ENCODE results near the gene CAP2. TPM values are rescaled to one million over a fixed set of nuclear protein-coding genes. Genes with fewer than 3 reads are reported as not detected.
"Not testable (repeated sequence)": the region's sequence is repeated elsewhere in the genome, so short reads cannot be mapped to it uniquely, and the experiment has no call there.

Gene CAP2
- total RNA-seq, 1 experiment from 2014 or later = 34.0 TPM

DNA sequence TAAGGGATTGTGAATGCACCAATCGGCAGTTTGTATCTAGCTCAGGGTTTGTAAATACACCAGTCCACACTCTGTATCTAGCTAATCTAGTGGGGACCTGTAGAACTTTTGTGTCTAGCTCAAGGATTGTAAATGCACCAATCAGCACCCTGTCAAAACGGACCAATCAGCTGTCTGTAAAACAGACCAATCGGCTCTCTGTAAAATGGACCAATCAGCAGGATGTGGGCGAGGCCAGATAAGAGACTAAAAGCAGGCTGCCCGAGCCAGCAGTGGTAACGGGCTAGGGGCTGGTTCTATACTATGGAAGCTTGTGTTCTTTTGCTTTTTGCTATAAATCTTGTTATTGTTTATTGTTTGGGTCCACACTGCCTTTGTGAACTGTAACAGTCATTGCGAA, 187.9 kb downstream of the CAP2 start:
- H3K36me3 ChIP-seq; DNase-seq (ENCODE audit: low read depth in 1 of 2, low spot score in 2 of 2); H3K27ac ChIP-seq; H3K4me3 ChIP-seq; H3K27me3 ChIP-seq (replicated peaks); H3K4me1 ChIP-seq (replicated peaks); H3K9me3 ChIP-seq (replicated peaks): not testable (repeated sequence)

DNA sequence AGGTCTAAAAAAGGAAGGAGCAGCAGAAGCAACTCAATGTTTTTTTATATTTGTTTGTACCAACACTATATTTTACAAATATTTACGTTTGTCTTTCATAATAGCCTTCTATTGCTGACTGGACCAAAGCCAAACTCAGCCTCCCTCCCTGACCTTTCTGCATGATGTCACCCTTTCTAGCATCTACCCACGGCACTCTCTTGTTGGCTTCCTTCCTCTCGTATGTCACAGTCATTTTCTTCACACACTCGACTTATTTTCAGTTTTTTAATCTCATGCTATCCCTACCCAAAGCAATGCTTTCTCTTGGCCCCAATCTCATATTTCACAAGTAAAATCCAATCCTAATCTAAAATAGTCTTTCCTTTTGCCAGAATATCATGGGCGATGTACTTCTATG, 190.4 kb downstream of the CAP2 start:
- Histone ChIP-seq H3K27ac (0 out of 2 replicates have a peak overlapping the region, but pooled peaks have one; percentile 34), H3K4me3 (peak overlapping the region; percentile 2; the same call in 1 of the 2 replicates), H3K9me3 (replicated peaks) (no peaks in the 10 kb centered on the region), H3K4me1 (replicated peaks) (peaks cover 9% of the 10 kb centered on the region), H3K27me3 (replicated peaks) (no peaks in the 10 kb centered on the region), H3K36me3 (no peaks in the 10 kb centered on the region)
- no peak for DNase-seq (ENCODE audit: low read depth in 1 of 2, low spot score in 2 of 2)

DNA sequence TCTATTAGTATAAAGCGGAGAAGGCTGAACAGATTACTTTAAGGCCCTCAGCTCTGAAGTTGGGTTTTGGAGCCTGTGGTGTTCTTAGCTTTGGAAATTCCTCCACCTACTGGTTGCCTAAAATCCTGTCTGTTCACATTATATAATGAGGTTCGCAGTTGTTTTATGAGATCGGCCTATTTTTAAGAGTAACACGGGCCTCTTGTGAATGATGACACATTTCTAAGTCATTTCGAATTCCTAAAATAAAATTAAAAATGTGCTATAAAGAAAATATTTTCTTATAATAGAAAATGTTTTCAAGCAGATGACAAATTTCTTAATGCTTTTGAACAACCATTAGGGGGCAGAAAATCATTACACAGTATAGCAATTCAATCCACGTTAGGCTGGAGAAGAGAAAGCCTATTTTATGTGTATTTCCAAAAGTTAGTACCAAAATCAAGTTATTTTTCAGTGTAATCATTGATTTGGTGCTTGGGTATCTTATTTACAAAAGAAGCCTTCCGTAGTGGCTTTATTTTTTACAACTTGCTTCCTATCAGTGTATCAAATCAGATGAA, 190.9 kb downstream of the CAP2 start:
- H3K4me1 ChIP-seq (replicated peaks) = peaks cover 11% of the 10 kb centered on the region
- no peaks in the 10 kb centered on the region for H3K36me3 ChIP-seq
- no peaks in the 10 kb centered on the region for H3K27me3 ChIP-seq (replicated peaks)
- H3K9me3 ChIP-seq (replicated peaks) = no peaks in the 10 kb centered on the region
- H3K27ac ChIP-seq = 0 out of 2 replicates have a peak overlapping the region, but pooled peaks have one; percentile 34
- DNase-seq (ENCODE audit: low read depth in 1 of 2, low spot score in 2 of 2) = peak in 1 of 2 experiments; percentile 76
- H3K4me3 ChIP-seq = peak overlapping the region; percentile 2; the same call in 1 of the 2 replicates

DNA sequence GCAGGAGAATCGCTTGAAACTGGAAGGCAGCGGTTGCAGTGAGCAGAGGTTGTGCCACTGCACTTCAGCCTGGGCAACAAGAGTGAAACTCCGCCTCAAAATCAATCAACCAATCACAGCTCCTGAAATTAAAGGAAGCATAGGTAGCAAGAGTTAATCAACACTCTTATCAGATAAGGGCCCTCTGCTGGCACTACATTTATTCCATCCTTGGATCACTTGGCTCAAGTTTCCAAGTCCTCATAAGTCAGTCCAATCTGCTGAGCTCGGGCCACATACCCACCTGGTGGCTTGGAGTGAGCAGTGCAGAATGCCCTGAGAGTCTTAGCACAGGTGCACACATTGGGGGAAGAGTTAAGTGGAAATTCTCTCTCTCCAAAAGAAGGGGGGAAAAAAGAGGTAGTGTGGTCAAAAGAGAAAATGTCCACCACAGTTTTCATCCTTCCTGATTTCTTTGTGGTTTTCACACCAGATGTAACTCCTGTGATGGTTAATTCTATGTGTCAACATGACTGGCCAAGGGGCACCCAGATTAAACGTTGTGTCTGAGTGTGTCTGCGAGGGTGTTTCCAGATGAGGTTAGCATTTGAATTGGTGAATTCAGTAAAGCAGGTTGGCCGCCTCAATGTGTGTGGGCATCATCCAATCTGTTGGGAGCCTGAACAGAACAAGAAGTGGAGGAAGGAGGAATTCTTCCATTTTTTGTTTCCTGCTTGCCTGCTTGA, 192.5 kb downstream of the CAP2 start:
- peaks cover 16% of the 10 kb centered on the region for H3K4me1 ChIP-seq (replicated peaks)
- no peaks in the 10 kb centered on the region for H3K27me3 ChIP-seq (replicated peaks)
- DNase-seq (ENCODE audit: low read depth in 1 of 2, low spot score in 2 of 2) = no peak
- H3K9me3 ChIP-seq (replicated peaks) = no peaks in the 10 kb centered on the region
- H3K36me3 ChIP-seq = no peaks in the 10 kb centered on the region
- no peak overlapping the region for H3K4me3 ChIP-seq
- no peak overlapping the region for H3K27ac ChIP-seq

DNA sequence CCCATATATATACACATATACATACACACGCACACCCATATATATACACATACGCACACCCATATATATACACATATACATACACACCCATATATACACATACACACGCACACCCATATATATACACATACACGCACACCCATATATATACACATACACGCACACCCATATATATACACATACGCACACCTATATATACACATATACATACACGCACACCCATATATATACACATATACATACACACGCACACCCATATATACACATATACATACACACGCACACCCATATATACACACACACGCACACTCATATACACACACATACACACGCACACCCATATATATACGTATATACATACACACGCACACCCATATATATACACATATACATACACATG, 193.2 kb downstream of the CAP2 start:
- H3K27ac ChIP-seq = not testable (repeated sequence)
- H3K4me1 ChIP-seq (replicated peaks) = peaks cover 16% of the 10 kb centered on the region

DNA sequence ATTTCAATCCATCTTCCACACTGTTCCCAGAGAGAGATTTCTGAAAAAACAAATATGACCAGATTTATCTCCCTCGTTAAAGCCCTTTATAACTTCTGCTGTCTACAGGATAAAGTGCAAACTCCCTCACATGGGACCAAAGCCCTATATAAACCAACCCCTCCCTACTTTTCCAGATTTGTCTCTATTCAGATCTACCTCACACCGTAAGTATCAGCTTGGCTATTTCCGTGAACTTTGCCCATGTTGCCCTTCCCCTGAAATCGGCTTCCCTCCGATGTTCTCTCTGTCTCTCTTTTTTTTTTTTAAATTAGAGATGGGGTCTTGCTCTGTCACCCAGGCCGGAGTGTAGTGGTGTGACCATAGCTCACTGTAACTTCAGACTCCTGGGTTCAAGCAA, 194.6 kb downstream of the CAP2 start:
- H3K9me3 ChIP-seq (replicated peaks) = no peaks in the 10 kb centered on the region
- H3K4me3 ChIP-seq = no peak overlapping the region
- H3K27me3 ChIP-seq (replicated peaks) = no peaks in the 10 kb centered on the region
- no peaks in the 10 kb centered on the region for H3K36me3 ChIP-seq
- H3K4me1 ChIP-seq (replicated peaks) = peaks cover 16% of the 10 kb centered on the region
- H3K27ac ChIP-seq = no peak overlapping the region
- DNase-seq (ENCODE audit: low read depth in 1 of 2, low spot score in 2 of 2) = no peak

More for the DNA sequence above, 193.2 kb downstream of the CAP2 start:
- not testable (repeated sequence) for H3K4me3 ChIP-seq; H3K36me3 ChIP-seq; H3K27me3 ChIP-seq (replicated peaks); H3K9me3 ChIP-seq (replicated peaks); DNase-seq (ENCODE audit: low read depth in 1 of 2, low spot score in 2 of 2)

DNA sequence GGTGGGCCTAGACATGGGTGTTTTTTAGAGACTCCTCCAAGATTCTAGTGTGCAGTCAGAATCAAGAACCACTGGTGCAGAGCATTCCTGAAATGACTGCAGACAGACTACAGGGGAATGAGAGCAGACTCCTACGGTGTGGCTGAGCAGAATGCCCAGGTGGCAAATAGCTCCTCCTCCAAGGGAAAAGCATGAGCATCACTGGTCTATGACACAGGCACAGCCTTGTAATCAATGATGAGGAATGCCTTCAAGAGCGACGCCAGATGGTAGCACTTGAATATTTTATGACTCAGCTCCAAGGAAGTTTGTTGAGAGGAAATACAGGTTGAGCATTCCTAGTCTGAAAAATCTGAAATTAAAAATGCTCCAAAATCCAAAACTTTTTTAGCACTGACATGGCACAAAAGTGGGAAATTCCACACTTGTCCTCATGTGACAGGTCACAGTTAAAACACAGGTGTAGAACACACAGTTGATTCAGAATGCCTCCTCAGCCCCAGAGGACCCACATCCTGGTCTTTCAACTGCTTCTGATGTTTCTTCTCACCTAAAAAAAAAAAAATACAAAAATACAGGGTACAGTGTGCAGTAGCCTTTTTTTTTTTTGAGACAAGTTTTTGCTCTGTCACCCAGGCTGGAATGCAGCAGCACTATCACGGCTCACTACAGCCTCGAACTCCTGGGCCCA, 196.2 kb downstream of the CAP2 start:
- peaks cover 8% of the 10 kb centered on the region for H3K4me1 ChIP-seq (replicated peaks)
- DNase-seq (ENCODE audit: low read depth in 1 of 2, low spot score in 2 of 2) = peak; percentile 58 to 59
- no peaks in the 10 kb centered on the region for H3K27me3 ChIP-seq (replicated peaks)
- 0 out of 2 replicates have a peak overlapping the region, but pooled peaks have one; percentile 40 for H3K27ac ChIP-seq
- no peak overlapping the region for H3K4me3 ChIP-seq
- H3K36me3 ChIP-seq = no peaks in the 10 kb centered on the region
- no peaks in the 10 kb centered on the region for H3K9me3 ChIP-seq (replicated peaks)

DNA sequence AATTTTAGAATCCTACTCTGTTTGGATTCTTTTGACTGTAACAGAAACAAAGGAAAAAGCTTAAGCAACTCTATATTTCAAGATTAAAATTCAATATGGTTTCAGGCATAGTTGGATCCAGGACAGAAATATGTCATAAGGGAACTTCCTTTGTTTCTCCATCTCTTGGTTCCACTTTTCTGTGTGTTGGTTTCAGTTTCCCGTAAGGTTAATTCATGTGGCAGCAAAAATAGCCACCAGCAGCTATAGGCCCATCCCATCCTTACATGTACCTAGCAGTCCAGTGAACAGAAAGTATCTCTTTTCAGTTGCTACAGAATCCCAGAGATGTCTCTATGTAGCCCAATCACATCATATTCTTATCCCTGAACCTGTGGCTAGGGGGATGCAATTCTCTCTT, 197.9 kb downstream of the CAP2 start:
- Histone ChIP-seq H3K4me1 (replicated peaks) (peaks cover 8% of the 10 kb centered on the region), H3K4me3 (no peak overlapping the region), H3K27ac (no peak overlapping the region), H3K9me3 (replicated peaks) (no peaks in the 10 kb centered on the region), H3K36me3 (no peaks in the 10 kb centered on the region), H3K27me3 (replicated peaks) (no peaks in the 10 kb centered on the region)
- no peak for DNase-seq (ENCODE audit: low read depth in 1 of 2, low spot score in 2 of 2)

DNA sequence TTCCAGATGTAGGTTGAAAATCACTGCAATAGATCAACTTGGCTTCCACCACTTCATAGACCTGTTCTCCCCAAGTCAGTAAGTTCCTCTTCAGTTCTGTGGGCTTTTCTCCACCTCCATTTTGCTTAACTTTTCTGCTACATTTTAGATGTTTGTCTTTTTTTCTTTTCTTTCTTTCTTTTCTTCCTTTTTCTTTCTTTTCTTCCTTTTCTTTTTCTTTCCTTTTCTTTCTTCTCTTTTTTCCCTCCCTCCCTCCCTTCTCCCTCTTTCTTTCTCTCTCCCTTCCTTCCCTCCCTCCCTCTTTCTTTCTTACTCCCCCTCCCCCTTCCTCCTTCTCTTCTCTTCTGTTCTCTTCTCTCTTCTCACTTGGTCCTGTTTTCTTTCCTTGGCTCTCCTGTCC, 199.9 kb downstream of the CAP2 start:
- H3K4me1 ChIP-seq (replicated peaks) = peaks cover 8% of the 10 kb centered on the region
- H3K27me3 ChIP-seq (replicated peaks) = no peaks in the 10 kb centered on the region
- no peaks in the 10 kb centered on the region for H3K9me3 ChIP-seq (replicated peaks)
- no peak overlapping the region for H3K27ac ChIP-seq
- H3K4me3 ChIP-seq = no peak overlapping the region
- H3K36me3 ChIP-seq = no peaks in the 10 kb centered on the region
- DNase-seq (ENCODE audit: low read depth in 1 of 2, low spot score in 2 of 2) = no peak

DNA sequence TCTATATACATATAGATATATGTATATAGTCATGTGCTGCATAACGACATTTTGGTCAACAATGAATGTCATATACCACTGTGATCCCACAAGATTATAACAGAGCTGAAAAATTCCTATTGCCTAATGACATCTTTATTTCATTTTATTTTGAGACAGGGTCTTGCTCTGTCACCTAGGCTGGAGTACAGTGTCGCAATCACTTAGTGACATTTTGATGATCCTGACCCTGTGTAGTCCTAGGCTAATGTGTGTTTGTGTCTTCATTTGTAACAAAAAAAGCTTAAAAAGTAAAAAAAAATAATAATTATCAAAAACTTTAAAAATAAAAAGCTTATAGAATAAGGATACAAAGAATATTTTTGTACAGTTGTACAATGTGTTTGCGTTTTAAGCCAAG, 202.7 kb downstream of the CAP2 start:
- no peak for DNase-seq (ENCODE audit: low read depth in 1 of 2, low spot score in 2 of 2)
- Histone ChIP-seq H3K4me3 (no peak overlapping the region), H3K9me3 (replicated peaks) (no peaks in the 10 kb centered on the region), H3K27ac (no peak overlapping the region), H3K27me3 (replicated peaks) (no peaks in the 10 kb centered on the region), H3K36me3 (peaks cover 4% of the 10 kb centered on the region; the same call in 1 of the 2 replicates), H3K4me1 (replicated peaks) (peaks cover 7% of the 10 kb centered on the region)

DNA sequence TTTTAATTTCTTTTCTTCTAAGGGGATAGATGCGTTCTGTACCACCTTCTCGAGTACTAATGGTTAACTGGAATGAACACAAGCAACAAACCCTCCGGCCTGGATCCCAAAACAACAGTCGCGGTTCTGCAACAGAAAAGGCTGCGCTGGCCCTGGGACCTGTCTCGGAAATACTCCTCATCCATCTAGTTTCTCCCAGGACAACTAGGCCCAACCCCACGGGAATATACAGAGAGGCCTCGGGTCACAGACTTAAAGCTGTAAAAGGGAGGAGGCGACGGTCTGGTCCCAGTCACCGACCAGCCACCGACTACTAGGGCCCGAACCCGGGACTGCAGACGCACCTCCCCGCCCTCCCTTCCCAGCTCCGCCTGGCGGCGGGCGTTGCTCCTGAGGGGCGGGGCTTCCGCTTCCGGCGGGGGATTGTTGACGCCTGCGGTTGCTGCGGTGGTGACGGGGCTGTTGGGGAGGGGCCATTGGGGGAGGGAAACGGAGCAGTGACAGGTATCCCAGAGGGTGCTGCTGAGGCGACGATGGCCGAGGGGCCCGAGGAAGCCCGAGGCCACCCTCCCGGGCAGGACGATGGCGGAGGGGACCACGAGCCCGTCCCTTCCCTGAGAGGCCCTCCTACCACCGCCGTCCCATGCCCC, 206.6 kb downstream of the CAP2 start, which contains the start of gene FAM8A1:
FAM8A1 (plus strand) TSS at position 426 of the 650 bp plus-strand sequence; CDS start at position 534, 108 bp downstream.
- Histone ChIP-seq H3K4me1 (replicated peaks) (peaks cover 10% of the 10 kb centered on the region), H3K36me3 (peaks cover 4% of the 10 kb centered on the region; the same call in 1 of the 2 replicates), H3K27ac (peak within 1 kb of the TSS; percentile 46), H3K27me3 (replicated peaks) (no peaks in the 10 kb centered on the region), H3K4me3 (peak within 1 kb of the TSS; percentile 76), H3K9me3 (replicated peaks) (no peaks in the 10 kb centered on the region)
- DNase-seq (ENCODE audit: low read depth in 1 of 2, low spot score in 2 of 2) = peak; percentile 86 to 96

DNA sequence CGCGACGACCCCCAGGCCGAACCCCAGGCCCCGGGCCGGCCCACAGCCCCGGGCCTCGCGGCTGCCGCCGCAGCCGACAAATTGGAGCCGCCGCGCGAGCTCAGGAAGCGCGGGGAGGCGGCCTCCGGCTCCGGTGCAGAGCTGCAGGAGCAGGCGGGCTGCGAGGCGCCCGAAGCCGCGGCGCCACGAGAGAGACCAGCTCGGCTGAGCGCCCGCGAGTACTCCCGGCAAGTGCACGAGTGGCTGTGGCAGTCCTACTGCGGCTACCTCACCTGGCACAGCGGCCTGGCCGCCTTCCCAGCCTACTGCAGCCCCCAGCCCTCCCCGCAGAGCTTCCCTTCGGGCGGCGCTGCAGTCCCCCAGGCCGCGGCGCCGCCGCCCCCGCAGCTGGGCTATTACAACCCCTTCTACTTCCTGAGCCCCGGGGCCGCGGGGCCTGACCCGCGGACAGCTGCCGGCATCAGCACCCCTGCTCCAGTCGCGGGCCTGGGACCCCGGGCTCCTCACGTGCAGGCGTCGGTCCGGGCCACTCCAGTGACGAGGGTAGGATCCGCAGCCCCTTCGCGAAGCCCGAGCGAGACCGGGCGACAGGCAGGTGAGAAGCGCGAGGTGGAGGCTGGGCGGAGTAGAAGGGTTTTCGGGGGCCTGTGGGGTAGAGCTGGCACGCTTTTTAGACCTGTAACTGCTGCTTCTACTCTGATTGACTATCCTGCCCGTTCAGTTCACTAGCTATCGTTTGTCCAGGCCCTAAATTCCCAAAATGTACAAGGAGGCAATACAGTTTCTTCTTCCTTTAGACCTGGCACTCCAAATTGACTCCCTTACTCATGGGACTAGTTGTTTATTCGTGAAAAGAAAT, 207.4 kb downstream of the CAP2 start:
- H3K4me3 ChIP-seq = peak overlapping the region; percentile 76
- no peaks in the 10 kb centered on the region for H3K9me3 ChIP-seq (replicated peaks)
- peak; percentile 47 to 49 for DNase-seq (ENCODE audit: low read depth in 1 of 2, low spot score in 2 of 2)
- H3K36me3 ChIP-seq = peaks cover 4% of the 10 kb centered on the region; the same call in 1 of the 2 replicates
- peak overlapping the region; percentile 46 for H3K27ac ChIP-seq
- no peaks in the 10 kb centered on the region for H3K27me3 ChIP-seq (replicated peaks)
- peaks cover 10% of the 10 kb centered on the region for H3K4me1 ChIP-seq (replicated peaks)

DNA sequence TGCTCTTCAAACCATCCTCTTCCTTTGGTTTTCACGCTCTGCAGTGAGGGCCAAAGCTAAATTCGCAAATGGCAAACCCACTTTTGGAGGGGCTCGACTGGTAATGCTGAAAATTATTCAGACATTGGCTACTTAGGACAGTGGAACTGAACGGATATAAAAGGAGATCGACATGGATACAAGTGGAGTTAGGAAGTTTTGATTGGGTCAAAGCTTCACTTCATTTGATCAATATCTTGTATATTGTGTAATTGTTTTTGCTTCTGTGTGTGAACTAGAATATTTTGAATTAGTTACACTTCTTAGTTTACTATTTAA, 207.9 kb downstream of the CAP2 start:
- no peaks in the 10 kb centered on the region for H3K9me3 ChIP-seq (replicated peaks)
- H3K27ac ChIP-seq = no peak overlapping the region
- peaks cover 4% of the 10 kb centered on the region; the same call in 1 of the 2 replicates for H3K36me3 ChIP-seq
- H3K4me3 ChIP-seq = peak overlapping the region; percentile 76
- H3K4me1 ChIP-seq (replicated peaks) = peaks cover 10% of the 10 kb centered on the region
- DNase-seq (ENCODE audit: low read depth in 1 of 2, low spot score in 2 of 2) = no peak
- H3K27me3 ChIP-seq (replicated peaks) = no peaks in the 10 kb centered on the region
